SU-DHL-6 (cell line): ENCODE data around the gene RPLP2.
A peak's percentile ranks its signal among the peaks of the same experiment; 100 is the strongest.

Source experiments
- H2AFZ ChIP-seq: fragments of 200-600 bp; sonication (generic); 2 replicates; pipeline ENCODE4 v1.6.1; 2014; ENCODE audit warnings: low read depth, mild to moderate bottlenecking, moderate library complexity, mixed read lengths, antibody characterized with exemption, low read length; ENCODE audit not compliant: severe bottlenecking
- H3F3A ChIP-seq: fragments of 200-600 bp; shearing (Covaris generic); 2 replicates; pipeline ENCODE4 v1.6.0; 2016; ENCODE audit warnings: antibody characterized with exemption, mild to moderate bottlenecking; ENCODE audit not compliant: insufficient read depth
- H3K27ac ChIP-seq: fragments of 200-600 bp; sonication (generic); 2 replicates; pipeline ENCODE4 v1.5.1; 2016; ENCODE audit warnings: low read depth, mild to moderate bottlenecking, low read length, moderate library complexity, mixed read lengths
- H3K27me3 ChIP-seq: fragments of 200-600 bp; sonication (generic), shearing (Covaris generic); 2 replicates; pipeline ENCODE4 v1.6.0; 2014; ENCODE audit warnings: mild to moderate bottlenecking, low read length
- H3K36me3 ChIP-seq: fragments of 200-600 bp; sonication (generic); 2 replicates; pipeline ENCODE4 v1.6.1; 2014; ENCODE audit warnings: mild to moderate bottlenecking, low read length, mixed read lengths
- H3K4me2 ChIP-seq: fragments of 300-600, 200-600 bp; shearing (Covaris generic), sonication (generic); 2 replicates; pipeline ENCODE4 v1.6.0; 2014; ENCODE audit warnings: low read length, low read depth, mild to moderate bottlenecking; ENCODE audit not compliant: poor library complexity, severe bottlenecking
- H3K4me3 ChIP-seq: fragments of 200-600 bp; sonication (generic); 2 replicates; pipeline ENCODE4 v1.5.1; 2014; ENCODE audit warnings: antibody characterized with exemption, low read length, mild to moderate bottlenecking, mixed read lengths; ENCODE audit not compliant: insufficient read depth, poor library complexity, severe bottlenecking
- H3K79me2 ChIP-seq: fragments of 200-600 bp; sonication (generic); 2 replicates; pipeline ENCODE4 v1.6.1; 2014; ENCODE audit warnings: mild to moderate bottlenecking, low read length, moderate library complexity; ENCODE audit not compliant: insufficient read depth
- H3K9ac ChIP-seq: fragments of 200-600 bp; sonication (generic); 2 replicates; pipeline ENCODE4 v1.7.0; 2014; ENCODE audit warnings: mild to moderate bottlenecking, low read length
- H3K9me2 ChIP-seq: fragments of 200-600 bp; sonication (generic); replicated peaks from 2 replicates; pipeline ENCODE4 v1.6.1; 2014; ENCODE audit warnings: low read length; ENCODE audit not compliant: insufficient read depth
- H3K9me3 ChIP-seq: fragments of 200-600 bp; sonication (generic); 2 replicates; pipeline ENCODE4 v1.6.1; 2014; ENCODE audit warnings: low read length, mixed read lengths; ENCODE audit not compliant: insufficient read depth
- H4K20me1 ChIP-seq: fragments of 200-600 bp; sonication (generic); 2 replicates; pipeline ENCODE4 v1.6.1; 2014; ENCODE audit warnings: low read depth, mild to moderate bottlenecking, antibody characterized with exemption, low read length, moderate library complexity, mixed read lengths
- EZH2phosphoT487 ChIP-seq: fragments of 200-600 bp; sonication (generic), shearing (Covaris generic); conservative IDR thresholded peaks from 2 replicates; pipeline ENCODE4 v1.6.1; 2018; ENCODE audit warnings: mild to moderate bottlenecking, antibody characterized with exemption, low read length, moderate library complexity, mixed read lengths
- TF ChIP-seq, protein P1 (sequence below): fragments of 200-600 bp; sonication (generic); IDR thresholded peaks from one replicate; pipeline ENCODE4 v1.5.1; 2017; ENCODE audit warnings: antibody characterized with exemption, mild to moderate bottlenecking, low read length, moderate library complexity; ENCODE audit not compliant: insufficient read depth, poor library complexity, severe bottlenecking

RPLP2 gene

DNA sequence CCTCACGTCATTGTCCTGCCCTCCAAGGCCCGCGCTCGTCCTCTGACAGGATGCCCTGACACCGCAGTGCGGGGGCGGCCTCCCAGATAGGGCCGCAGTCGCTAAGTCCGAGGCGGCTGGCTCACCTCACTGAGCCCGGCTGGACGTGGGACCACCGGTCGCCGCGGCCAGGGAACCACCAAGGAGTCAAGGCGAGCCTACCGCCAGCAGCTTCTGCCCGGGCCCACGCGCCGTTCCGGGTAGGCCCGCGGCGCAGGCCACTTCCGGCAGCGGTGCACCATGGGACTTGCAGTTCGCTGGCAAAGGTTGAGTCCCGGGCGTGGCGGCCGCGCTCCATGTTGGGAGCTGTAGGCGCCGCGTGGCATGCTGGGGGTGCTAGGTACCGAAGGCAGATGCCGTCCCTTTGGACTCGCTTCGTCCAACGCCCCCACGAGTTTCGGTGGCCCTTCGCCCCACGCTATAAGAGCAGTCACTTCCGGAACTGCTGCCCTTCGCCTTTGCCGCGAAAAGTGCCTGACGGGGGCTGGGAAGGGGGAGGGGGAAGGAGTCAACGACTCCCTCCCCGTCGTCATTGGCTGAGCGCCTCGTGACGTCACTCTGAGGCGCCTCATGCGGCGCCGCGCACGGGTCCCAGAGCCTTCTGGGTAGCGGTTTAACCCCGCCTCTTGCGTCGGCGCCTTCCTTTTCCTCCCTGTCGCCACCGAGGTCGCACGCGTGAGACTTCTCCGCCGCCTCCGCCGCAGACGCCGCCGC is at the start of gene RPLP2:
Gene RPLP2 (plus strand): TSS at position 681 of the 753 bp plus-strand sequence. CDS start 268 bp downstream, outside the sequence.
- H3K9me2 ChIP-seq: no peaks in the 10 kb centered on the region
- no peaks in the 10 kb centered on the region for H3K9me3 ChIP-seq
- peaks cover 10% of the 10 kb centered on the region; the same call in 1 of the 2 replicates for H4K20me1 ChIP-seq
- H3K27me3 ChIP-seq: no peaks in the 10 kb centered on the region
- peak within 1 kb of the TSS; percentile 95 for H3K9ac ChIP-seq
- peaks cover 25% of the 10 kb centered on the region for H3K36me3 ChIP-seq
- H3K79me2 ChIP-seq: peaks cover 36% of the 10 kb centered on the region
- peak within 1 kb of the TSS; percentile 85 for H3K27ac ChIP-seq
- TF ChIP-seq, protein P1, sequence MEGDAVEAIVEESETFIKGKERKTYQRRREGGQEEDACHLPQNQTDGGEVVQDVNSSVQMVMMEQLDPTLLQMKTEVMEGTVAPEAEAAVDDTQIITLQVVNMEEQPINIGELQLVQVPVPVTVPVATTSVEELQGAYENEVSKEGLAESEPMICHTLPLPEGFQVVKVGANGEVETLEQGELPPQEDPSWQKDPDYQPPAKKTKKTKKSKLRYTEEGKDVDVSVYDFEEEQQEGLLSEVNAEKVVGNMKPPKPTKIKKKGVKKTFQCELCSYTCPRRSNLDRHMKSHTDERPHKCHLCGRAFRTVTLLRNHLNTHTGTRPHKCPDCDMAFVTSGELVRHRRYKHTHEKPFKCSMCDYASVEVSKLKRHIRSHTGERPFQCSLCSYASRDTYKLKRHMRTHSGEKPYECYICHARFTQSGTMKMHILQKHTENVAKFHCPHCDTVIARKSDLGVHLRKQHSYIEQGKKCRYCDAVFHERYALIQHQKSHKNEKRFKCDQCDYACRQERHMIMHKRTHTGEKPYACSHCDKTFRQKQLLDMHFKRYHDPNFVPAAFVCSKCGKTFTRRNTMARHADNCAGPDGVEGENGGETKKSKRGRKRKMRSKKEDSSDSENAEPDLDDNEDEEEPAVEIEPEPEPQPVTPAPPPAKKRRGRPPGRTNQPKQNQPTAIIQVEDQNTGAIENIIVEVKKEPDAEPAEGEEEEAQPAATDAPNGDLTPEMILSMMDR: no peak
- TF ChIP-seq EZH2phosphoT487: no peak
- H2AFZ ChIP-seq: peak within 1 kb of the TSS; percentile 92
- H3K4me2 ChIP-seq: peak within 1 kb of the TSS; percentile 84
- H3F3A ChIP-seq: peaks cover 53% of the 10 kb centered on the region
- peak within 1 kb of the TSS; percentile 71 for H3K4me3 ChIP-seq

DNA sequence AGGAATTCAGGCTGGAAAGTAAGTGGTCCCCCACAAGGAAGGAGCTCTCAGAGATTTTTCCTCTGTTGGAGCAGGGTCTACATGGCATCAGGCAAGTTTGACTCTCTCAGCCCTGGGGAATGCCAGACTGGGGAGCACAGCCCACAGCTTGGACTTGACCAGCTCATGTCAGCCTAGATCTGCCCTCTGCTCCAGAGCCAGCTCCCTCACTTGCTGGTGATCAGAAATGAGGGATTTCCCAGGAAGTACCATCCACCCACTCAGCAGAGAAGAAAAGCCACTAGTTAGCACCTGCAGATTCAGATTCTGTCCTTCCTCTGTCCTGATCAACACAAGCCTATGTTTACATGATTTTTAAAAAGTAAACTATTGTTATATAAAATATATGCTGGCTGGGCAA is 49.5 kb upstream of the RPLP2 start:
- no peak overlapping the region for H2AFZ ChIP-seq
- H3K9me3 ChIP-seq: no peaks in the 10 kb centered on the region
- no peak overlapping the region for H3K4me3 ChIP-seq
- H3K9ac ChIP-seq: no peak overlapping the region
- no peak overlapping the region for H3K27ac ChIP-seq
- H3K79me2 ChIP-seq: peaks cover 18% of the 10 kb centered on the region
- H3F3A ChIP-seq: peaks cover 14% of the 10 kb centered on the region
- peaks cover 8% of the 10 kb centered on the region; the same call in 1 of the 2 replicates for H3K36me3 ChIP-seq
- H3K4me2 ChIP-seq: no peak overlapping the region
- TF ChIP-seq, protein P1: no peak
- no peak for TF ChIP-seq EZH2phosphoT487
- H3K9me2 ChIP-seq: no peaks in the 10 kb centered on the region
- H3K27me3 ChIP-seq: no peaks in the 10 kb centered on the region
- peaks cover 6% of the 10 kb centered on the region; the same call in 1 of the 2 replicates for H4K20me1 ChIP-seq

DNA sequence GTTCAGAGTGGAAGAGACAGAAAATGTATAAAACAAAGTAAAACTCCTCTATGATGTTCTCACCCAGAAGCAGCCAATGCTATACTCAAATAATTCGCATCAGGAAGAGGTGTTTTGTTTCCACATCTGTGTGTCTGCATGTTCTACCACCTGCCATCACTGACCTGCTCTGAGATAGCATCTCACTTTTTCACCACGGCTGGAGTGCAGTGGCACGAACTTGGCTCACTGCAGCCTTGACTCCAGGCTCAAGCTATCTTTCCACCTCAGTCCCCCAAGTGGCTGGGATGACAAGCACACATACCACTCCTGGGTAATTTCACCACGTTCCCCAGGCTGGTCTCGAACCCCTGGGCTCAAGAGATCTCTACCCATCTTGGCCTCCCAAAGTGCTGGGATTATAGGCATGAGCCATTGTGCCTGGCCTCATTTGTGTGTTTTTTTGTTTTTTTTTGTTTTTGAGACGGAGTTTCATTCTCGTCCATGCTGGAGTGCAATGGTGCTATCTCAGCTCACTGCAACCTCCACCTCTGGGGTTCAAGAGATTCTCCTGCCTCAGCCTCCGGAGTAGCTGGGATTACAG is 48.1 kb upstream of the RPLP2 start:
- Histone ChIP-seq H3K9me2 (no peaks in the 10 kb centered on the region), H3K4me2 (no peak overlapping the region), H4K20me1 (peaks cover 4% of the 10 kb centered on the region; the same call in 1 of the 2 replicates), H3K9ac (no peak overlapping the region), H3K79me2 (peaks cover 6% of the 10 kb centered on the region), H3K27ac (no peak overlapping the region), H2AFZ (no peak overlapping the region), H3K27me3 (no peaks in the 10 kb centered on the region), H3K36me3 (peaks cover 8% of the 10 kb centered on the region; the same call in 1 of the 2 replicates), H3F3A (peaks cover 14% of the 10 kb centered on the region), H3K4me3 (no peak overlapping the region), H3K9me3 (no peaks in the 10 kb centered on the region)
- TF ChIP-seq EZH2phosphoT487: no peak
- TF ChIP-seq, protein P1: no peak
